Epithelial cell of prostate (primary cell): ENCODE results near the gene CD7.

ENCODE experiments used
- DNase-seq: peaks from one replicate; pipeline ENCODE4 v3.0.0-alpha.2; 2011; ENCODE audit warnings: low read depth, low spot score
- H3K27ac ChIP-seq: fragments of 450-650 bp; 2 replicates; pipeline ENCODE4 v1.5.1; 2017; ENCODE audit warnings: mild to moderate bottlenecking

CD7 gene

DNA sequence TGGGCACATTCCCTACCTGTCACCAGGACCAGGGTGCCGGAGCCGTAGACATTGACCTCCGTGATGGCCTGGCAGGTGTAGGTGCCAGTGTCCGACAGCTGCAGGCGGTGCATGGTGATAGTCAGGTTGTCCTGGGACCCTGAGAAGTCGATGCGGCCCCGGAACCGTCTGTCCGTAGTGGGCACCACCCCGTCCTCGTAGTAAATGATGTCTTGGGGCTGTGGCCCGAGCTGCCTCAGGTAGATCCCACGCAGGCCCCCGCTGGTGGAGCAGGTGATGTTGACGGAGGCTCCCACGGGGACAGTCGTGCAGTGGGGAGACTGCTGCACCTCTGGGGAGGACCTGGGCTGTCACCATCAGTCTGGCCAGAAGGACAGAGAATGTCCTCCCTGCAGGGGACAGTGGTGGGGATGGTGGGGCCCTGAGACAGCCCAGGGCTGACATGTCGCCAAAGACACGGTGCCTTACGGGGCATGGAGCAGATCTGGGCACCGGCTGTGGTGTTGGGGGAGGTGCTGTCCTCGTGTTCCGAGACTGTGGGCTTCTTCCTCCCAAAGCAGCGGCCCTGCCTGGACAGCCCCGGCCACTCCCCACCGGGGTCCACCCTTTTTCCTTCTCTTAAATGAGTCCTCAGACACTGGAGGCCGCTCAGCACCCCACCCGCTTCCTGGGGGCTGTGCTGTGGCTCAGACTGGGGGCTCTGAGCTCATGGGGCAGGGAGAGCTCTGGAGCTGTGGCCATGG lies 586 bp downstream of the CD7 start:
- no peak overlapping the region for H3K27ac ChIP-seq
- no peak for DNase-seq

DNA sequence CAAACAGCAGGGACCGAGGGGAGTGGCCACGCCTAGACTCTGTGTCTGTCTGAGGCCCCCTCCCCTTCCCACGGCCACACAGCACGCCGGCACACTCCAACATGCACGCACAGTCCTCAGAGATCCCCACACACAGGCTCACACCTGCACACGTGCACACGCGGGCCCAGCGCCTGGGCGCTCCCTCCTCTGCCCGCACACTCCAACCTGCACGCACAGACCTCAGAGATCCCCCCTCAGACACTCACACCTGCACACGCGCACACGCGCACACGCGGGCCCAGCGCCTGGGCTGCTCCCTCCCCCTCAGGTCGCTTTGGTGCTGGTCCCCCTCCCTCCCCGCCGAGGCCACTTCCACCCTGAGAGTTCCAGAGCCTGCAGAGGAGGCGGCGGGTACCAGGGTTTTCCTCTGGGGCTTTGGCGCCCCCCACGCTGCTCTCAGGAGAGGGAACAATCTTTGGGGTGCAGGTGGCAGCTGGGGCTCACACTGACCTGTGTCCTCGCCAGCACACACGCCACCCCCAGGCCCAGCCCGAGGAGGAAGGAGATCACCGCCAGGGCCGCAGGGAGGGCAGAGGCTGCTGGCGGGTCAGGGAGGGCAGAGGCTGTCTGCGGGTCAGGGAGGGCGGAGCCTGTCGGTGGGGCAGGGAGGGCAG lies 1.6 kb downstream of the CD7 start:
- DNase-seq = no peak
- H3K27ac ChIP-seq = no peak overlapping the region

DNA sequence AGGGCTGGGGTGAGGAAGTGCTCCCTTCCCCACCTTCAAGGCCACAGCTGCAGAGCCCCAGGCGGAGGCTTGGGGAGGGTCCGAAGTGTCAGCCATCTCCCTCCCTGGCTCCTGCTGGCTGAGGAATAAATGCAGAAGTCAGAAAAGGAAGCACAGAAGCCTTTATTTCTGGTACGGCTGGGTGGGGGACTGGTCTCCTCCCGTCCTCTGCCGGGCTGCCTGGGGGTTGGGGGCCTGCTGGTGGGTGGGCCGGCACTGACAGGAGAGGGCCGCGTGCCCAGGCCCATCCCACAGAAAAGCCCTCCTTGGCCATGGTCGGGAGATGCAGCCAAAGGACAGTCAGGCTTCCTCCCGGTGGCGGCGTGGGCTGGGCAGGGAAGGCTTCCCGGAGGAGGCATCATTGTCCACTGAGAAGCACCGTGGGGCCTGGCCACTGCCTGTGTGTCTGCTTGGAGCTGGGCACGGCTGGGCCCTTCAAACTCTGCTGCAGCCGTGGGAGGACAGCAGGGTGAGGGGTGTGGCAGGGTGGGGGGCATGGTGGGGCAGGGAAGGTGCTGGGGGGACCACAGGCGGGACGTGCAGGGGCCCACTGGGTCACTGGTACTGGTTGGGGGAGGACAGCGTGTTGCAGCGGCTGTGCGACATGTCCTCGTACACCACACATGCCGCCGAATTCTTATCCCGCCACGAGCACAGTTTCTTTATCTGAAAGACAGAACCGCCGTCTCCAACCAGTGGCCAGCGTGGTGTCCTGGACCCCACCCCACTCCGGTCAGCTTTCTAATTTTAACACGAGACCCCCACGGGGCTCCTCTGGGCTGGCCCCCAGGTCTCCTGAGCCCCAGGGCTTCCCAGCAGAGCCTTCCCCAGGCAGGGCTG lies 2.4 kb downstream of the CD7 start:
- no peak for DNase-seq
- H3K27ac ChIP-seq = no peak overlapping the region

DNA sequence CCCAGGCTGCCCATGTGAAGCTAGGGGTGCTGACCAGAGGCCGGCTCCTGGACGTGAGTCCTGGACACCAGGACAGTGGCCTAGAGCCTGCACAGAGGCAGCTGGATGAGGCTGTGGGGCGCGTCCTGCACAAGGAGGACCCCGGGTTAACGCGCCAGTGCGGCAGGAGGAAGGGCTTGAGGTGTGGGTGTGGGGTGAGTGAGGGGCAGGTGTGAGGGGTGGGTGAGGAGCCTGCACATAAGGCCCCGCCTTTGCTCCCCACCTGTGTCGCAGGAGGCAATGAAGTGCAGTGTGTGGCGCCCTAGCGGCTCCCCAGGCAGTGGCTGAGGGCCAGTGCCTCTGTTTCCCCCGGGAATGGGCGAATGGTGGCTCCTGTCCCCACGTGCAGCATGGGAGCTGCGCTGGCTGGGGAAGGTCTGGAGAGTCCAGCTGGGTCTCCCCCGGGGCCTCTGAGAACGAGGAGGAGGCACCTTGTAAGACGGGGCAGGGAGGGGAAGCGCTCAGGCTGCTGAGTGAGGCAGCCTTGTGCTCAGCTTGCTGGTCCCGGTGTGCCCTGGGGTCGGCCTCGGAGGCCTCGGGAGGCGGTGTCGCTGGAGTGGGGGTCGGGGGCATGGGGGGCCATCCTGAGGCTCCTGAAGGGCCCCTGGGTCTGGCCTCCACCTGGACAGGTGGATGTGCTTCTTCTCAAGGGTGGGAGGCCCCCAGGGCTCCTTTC lies 3.2 kb downstream of the CD7 start:
- DNase-seq = no peak

DNA sequence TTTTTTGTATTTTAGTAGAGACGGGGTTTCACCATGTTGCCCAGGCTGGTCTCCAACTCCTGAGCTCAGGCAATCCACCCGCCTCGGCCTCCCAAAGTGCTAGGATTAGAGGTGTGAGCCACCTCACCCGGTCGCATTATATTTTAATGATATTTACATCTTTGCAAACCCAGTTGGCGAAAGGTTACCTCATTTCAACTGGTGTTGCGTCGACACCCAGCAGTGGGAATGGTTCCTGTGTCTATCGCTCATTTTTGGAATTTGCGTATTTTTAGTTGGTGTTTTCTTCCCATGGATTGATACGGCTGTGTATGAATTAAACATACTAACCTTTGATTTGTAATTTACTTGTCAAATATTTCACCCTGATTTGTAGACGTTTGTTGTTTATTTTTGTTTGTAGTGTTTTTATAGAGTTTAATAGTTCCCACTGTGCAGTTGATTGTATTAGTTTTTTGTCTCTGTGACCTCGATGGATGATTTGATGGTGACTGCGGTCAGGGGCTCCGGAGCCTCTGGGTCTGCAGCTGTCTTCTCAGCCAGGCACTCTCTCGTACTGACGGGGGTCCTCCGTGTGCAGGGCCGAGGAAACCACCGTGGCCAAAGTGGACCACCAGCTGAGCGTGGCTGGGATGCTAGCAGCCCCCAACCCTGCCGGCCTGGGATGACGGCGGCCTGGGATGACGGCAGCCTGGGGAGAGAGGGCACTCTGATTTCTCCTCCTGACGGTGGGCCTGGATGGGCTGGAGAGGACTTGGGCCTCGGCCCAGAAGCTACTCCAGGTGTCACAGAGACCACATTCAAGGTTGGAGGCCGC lies 4.0 kb downstream of the CD7 start:
- H3K27ac ChIP-seq = no peak overlapping the region
- DNase-seq = no peak

More for the DNA sequence above, 3.2 kb downstream of the CD7 start:
- H3K27ac ChIP-seq = no peak overlapping the region

DNA sequence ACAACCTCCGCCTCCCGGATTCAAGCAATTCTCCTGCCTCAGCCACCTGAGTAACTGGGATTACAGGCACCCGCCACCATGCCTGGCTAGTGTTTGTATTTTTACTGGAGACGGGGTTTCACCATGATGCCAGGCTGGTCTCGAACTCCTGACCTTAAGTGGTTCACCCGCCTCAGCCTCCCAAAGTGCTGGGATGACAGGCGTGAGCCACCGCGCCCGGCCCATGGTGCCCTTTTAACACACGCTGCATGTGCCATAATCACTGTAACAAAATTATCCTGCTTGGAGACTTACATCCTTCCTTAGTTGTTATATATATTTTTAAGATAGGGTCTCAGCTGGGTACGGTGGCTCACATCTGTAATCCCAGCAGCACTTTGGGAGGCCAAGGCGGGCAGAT lies 5.4 kb downstream of the CD7 start:
- H3K27ac ChIP-seq = no peak overlapping the region
- DNase-seq = no peak

DNA sequence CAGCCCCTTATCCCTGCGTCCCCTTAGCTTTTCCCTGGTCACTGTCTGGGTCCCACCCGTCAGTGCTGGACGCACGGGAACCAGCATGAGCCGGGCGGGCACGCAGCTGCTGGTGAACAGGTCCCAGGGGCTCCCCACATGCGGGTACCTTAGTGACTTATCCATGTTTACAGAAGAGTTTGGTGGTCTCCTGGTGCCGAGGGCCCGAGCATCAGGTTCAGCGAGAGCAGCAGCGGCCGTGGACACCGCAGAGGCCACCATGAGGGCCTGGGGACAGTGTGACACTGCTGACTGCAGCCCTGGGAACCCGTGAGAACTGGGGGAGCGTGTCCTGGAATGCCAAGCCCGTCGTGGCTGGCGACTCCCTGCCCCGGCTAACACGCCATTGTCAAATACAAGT lies 6.5 kb downstream of the CD7 start:
- no peak for DNase-seq
- no peak overlapping the region for H3K27ac ChIP-seq

DNA sequence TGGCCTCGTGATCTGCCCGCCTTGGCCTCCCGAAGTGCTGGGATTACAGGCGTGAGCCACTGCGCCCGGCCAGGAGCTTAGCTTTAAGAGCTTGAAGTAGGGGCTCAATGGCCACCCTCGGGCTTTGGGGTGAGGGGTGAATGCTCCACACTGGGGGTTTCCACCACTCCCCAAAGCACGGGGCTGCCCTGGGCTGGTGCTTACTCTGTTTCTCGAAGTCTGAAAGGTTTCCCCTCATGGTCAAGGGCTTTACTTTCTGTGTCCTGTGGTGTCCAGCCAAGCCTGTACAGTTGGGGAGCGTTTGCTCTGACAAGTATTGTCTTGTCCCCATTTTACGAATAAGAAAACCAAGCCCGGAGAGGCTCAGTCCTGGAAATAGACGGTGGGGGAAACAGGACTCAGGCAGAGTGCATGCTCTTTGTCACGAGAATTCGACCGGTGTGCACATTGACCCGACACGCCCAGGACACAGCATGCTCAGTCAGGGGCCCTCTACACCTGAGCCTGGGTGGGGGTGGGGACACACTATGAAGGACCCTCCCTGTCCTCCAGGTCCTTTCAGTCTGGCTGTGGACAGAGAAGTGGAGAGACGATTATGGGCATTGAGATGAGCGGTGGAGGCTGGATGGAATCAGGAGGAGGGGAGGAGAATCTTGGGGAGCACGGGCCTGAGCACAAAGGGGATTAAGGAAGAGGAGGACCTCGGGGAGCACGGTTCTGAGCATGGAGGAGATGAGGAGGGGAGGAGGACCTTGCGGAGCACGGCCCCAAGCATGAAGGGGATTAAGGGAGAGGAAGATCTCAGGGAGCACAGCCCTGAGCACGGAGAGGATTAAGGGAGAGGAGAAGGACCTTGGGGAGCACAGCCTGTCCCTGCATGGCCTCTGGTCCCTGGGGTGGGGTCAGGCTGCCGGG lies 7.5 kb downstream of the CD7 start:
- no peak overlapping the region for H3K27ac ChIP-seq
- DNase-seq = no peak

DNA sequence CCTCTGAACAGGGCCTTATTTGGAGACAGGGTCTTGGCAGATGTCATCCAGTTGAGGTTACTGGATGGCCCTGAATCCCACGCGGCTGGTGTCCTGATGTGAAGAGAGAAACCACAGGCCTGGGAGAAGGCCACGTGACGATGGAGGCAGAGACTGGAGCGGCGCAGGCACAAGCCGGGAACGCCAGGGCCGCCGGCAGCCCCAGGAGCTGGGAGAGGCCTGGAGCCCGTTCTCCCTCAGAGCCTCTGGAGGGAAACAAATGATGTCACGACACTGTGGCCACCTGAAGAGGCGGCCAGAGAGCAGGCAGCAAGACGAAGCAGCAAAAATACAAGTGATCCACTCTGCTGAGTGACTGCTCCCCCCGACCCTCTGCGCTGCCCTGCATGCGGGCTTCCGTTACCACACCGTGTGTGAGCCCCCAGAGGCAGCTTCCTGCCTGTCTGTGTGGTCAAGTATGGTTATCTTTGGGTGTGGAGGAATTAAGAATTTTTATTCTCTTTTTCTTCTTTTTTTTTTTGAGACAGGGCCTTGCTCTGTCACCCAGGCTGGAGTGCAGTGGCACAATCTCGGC lies 11.6 kb downstream of the CD7 start:
- no peak for DNase-seq
- no peak overlapping the region for H3K27ac ChIP-seq

DNA sequence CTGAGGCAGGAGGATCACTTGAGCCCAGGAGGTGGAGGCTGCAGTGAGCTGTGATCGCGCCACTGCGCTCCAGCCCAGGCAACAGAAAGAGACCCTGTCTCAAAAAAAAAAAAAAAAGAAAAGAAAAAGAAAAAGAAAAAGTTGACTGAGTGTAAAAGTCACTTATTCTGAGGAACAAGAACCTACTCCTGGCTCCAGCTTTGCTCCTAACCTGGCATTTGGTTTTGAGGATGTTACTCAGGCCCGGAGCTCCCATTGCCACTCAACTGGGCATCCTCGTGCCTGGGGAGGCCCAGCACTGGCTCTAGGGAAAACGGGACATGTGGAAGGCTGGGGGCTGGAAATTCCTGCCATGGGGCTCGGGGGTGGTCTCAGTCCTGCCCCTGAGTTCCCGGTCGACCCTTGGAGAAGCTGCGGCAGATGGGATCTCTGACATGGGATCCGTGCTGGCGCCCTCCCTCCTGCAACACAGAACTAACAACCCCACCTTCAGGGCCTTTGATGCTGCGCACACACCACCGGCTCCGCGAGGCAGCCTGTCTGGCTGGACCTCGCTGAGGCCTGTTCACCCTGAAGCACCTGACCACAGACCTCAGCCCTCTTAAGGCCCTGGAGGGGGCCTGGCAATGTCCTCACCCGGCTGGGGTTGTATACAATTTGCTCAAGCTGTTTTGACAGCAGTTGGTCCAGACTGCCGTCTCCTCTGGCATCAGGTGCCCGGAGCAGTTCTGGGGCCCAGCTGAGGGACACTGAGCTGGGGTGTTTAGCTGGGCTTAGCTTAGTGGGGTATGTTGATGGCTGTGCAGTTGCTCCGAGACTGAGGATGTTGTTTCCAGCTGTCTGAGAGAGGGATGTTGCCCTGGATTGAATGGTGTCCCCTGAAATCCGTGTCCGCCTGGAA lies 12.3 kb downstream of the CD7 start:
- H3K27ac ChIP-seq = no peak overlapping the region
- DNase-seq = no peak

DNA sequence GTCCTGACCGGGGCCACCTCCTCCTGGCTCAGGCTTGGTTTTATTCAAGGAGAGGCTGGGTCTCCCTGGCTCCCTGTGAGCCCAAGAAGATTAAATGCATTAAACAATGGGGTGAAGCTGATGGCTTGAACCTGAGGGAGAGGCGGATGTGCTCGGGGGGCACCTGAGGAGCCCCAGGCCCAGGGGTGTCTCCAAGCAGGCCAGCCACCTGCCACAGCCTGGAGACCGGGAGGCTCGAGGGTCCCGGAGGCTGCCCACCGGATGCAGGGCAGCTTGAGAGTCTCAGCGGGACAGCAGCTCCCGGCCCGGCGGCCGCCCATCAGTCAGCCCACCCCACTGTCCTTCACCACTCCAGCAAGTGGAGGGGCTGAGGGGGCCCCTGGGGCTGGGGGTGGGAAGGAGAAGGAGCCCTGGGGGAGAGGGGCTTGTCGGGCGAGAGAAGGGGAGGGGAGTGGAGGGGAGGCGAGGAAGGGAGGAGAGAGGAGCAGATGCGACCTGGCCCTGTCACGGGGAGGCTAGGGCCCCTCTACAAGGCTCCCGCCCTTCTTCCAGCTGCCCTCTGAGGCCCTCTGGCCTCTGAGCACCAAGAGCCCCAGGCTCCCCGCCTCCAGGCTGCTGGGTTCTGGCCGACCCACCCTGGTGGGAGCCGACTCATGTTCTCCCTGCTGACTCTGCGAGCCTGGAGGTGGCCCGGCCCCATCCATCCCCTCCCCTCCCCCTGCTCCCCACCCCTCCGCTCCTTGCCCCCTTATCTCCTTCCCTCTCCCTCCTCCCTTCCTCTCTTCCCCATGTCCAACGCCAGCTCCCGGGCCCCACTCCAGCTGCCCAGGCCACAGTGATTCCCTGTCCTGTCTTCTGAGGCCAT lies 13.2 kb downstream of the CD7 start:
- no peak overlapping the region for H3K27ac ChIP-seq
- DNase-seq = no peak

DNA sequence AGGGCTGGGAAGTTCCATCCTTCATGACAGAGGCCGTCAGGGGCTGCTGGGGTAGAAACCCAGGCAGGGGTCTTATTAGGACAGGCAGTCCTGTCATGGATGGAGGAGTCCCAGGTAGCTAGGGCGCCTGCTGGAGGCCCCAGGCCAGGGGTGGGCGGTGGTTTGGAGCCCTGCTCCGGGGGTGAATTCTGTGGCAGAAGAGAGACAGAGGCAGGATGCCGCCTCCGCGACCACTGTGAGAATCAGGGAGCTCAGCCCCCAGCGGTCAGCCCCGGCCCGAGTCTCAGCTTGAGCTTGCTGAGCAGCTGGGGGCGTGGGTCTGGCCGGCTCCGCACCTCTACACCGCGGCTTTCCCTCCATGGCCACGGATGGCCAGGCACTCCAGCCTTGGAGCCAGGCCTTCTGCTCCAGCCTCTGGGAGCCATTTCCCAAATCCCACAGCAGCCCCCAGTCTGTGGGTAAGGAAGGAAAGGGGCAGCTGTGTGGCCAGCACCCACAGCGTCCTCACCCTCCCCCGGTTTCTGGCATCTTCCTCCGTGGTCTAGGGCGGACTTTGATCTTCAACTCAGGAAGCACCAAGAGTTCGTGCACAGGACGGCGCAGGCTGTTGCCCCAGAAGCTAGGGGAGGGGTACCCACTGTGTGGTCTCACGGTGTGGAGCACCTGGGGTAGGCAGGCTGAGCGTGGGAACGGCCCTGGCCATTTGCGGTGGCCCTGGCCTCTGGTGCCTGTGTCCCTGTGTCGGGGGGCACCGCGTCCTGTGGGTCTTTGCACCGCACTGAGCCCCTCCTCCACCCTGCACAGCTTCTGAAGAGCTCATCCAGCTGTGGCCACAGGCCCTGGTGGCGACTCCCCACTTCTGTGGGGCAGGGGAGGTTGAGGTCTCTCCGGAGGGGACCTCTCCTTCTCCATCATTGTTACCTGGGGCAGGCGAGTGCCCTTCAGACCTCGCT lies 14.1 kb downstream of the CD7 start:
- no peak for DNase-seq
- no peak overlapping the region for H3K27ac ChIP-seq

DNA sequence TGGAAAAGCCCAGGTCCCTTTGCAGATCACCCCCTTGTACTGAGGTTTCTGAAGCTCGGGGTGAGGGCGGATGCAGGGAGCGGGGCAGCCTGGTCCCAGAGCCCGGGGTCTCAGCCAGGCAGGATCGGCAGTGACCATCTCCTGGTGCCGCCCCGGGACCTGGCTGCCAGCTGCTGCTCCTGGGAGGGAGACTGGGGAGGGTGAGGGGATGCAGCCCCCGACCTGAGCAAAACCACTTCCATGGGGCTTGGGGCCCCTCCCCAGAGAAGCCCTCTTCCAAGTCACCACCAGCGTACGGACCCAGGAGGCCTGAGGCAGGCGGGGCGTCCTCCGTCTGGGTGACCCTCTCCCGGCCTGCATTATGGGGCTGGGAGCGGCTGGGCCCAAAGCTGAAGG lies 14.8 kb downstream of the CD7 start:
- H3K27ac ChIP-seq = no peak overlapping the region
- no peak for DNase-seq

DNA sequence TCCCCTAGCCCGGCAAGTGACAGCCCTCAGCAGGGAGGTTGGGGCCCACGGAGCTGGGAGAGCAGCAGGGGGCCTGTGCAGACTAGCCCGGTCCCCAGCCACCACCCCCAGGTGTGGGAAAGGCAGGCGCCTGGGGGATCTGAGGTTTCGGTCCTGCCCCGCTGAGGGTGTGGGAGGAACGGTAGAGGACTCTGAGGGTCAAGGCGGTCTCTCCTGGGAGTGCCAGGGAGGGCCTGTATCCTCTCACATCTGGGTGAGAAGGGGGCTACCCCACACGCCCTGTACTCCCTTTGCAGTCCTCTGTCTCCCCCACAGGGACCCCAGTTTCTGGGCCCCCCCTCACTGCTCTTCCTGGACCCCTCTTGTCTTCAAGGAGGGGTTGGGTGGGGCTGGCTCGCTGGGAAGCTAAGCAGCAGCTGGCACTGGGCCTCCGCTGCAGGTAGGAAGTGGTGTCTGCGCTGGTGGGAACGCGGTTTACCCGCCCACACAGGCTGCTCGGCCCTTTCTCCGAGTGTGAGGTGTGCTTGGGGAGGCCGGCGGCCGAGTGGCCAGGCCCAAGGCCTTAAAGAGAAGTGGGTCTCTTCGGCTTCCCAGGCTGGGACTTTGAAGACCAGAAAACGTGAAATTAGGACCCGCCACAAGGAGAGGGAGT lies 15.4 kb downstream of the CD7 start:
- H3K27ac ChIP-seq = no peak overlapping the region
- DNase-seq = no peak
